Activated T-helper 2 cell treated with anti-CD3 and anti-CD28 coated beads, Interferon-gamma antibody, Interleukin-2, Interleukin-4, amounts not matched to agents 10 μg/mL and 5 μg/mL and 100 μg/mL, durations not matched to agents 14 hours and 24 hours and 36 hours (primary cell): Measurements from ENCODE around the gene HFE. TPM values are rescaled to one million over a fixed set of nuclear protein-coding genes. Genes with fewer than 3 reads are reported as not detected.

Experiments used
- DNase-seq: peaks from one replicate; pipeline ENCODE4 v3.0.0; 2021; ENCODE audit warnings: low spot score
- H3K27ac Mint-ChIP-seq: one replicate; pipeline ENCODE4 v1.8.0; 2021; ENCODE audit warnings: mixed read lengths
- H3K27me3 Mint-ChIP-seq: one replicate; pipeline ENCODE4 v1.8.0; 2021; ENCODE audit warnings: low read depth, mixed read lengths
- H3K36me3 Mint-ChIP-seq: one replicate; pipeline ENCODE4 v1.8.0; 2021; ENCODE audit warnings: low read depth, mixed read lengths
- H3K4me1 Mint-ChIP-seq: one replicate; pipeline ENCODE4 v1.8.0; 2021; ENCODE audit warnings: low read depth, mixed read lengths
- H3K4me3 Mint-ChIP-seq: one replicate; pipeline ENCODE4 v1.8.0; 2021; ENCODE audit warnings: low read depth, mild to moderate bottlenecking, moderate library complexity, mixed read lengths
- H3K9me3 Mint-ChIP-seq: one replicate; pipeline ENCODE4 v1.8.0; 2021; ENCODE audit warnings: mixed read lengths
- intact Hi-C: fragments of 100-400 bp; cut with micrococcal nuclease; formaldehyde crosslinking; loops from one replicate; pipeline ENCODE4 v1.15.1; 2023
- total RNA-seq: library from RNA; stranded (reverse); gene quantifications from 2 replicates; pipeline ENCODE4 v1.2.3, GENCODE V29; 2022

HFE gene
- total RNA-seq, 1 donor from 2014 or later: 0.39 TPM

- intact Hi-C loops: no loop called here
- H3K27me3 Mint-ChIP-seq: no peaks in the 10 kb centered on the region
- H3K36me3 Mint-ChIP-seq: peaks cover 15% of the 10 kb centered on the region
- no peak for DNase-seq
- H3K4me1 Mint-ChIP-seq: peaks cover 2% of the 10 kb centered on the region
- no peak overlapping the region for H3K4me3 Mint-ChIP-seq
- no peaks in the 10 kb centered on the region for H3K9me3 Mint-ChIP-seq
- no peak overlapping the region for H3K27ac Mint-ChIP-seq
These were observed 49.1 kb downstream of the HFE start for GRCh38 chr6:26136321-26136720.

- H3K36me3 Mint-ChIP-seq: peaks cover 9% of the 10 kb centered on the region
- intact Hi-C loops: no loop called here
- H3K27me3 Mint-ChIP-seq: no peaks in the 10 kb centered on the region
- H3K4me1 Mint-ChIP-seq: no peaks in the 10 kb centered on the region
- H3K27ac Mint-ChIP-seq: no peak overlapping the region
- H3K9me3 Mint-ChIP-seq: no peaks in the 10 kb centered on the region
- DNase-seq: no peak
- no peak overlapping the region for H3K4me3 Mint-ChIP-seq
These were observed 53.2 kb downstream of the HFE start for GRCh38 chr6:26140254-26140966.

GRCh38 chr6:26140967-26141294, 53.7 kb downstream of the HFE start:
- Mint-ChIP-seq H3K36me3 (peaks cover 9% of the 10 kb centered on the region), H3K27me3 (no peaks in the 10 kb centered on the region), H3K9me3 (no peaks in the 10 kb centered on the region), H3K4me3 (no peak overlapping the region), H3K4me1 (no peaks in the 10 kb centered on the region), H3K27ac (no peak overlapping the region)
- intact Hi-C loops: no loop called here
- DNase-seq: no peak

GRCh38 chr6:26141378-26141904, 54.2 kb downstream of the HFE start:
- H3K27ac Mint-ChIP-seq: no peak overlapping the region
- no peaks in the 10 kb centered on the region for H3K4me1 Mint-ChIP-seq
- no peaks in the 10 kb centered on the region for H3K9me3 Mint-ChIP-seq
- no peaks in the 10 kb centered on the region for H3K27me3 Mint-ChIP-seq
- DNase-seq: no peak
- H3K4me3 Mint-ChIP-seq: no peak overlapping the region
- intact Hi-C loops: no loop called here
- peaks cover 9% of the 10 kb centered on the region for H3K36me3 Mint-ChIP-seq

GRCh38 chr6:26142026-26142425, 54.8 kb downstream of the HFE start:
- Mint-ChIP-seq H3K27ac (no peak overlapping the region), H3K27me3 (no peaks in the 10 kb centered on the region), H3K36me3 (peaks cover 9% of the 10 kb centered on the region), H3K4me3 (no peak overlapping the region), H3K9me3 (no peaks in the 10 kb centered on the region), H3K4me1 (no peaks in the 10 kb centered on the region)
- DNase-seq: no peak
- intact Hi-C loops: no loop called here

Other genes starting within 250 kb of the HFE start
- gene SLC17A3, start 213.2 kb upstream of the HFE start, total RNA-seq: 1.6 TPM in 2 replicates
- gene SLC17A2, start 156.7 kb upstream of the HFE start, total RNA-seq: 0.41 and 0.55 TPM in 2 replicates
- 29.2 and 29.5 TPM in 2 replicates for gene TRIM38, start 124.6 kb upstream of the HFE start, total RNA-seq